GM10248 (cell line): Measurements from ENCODE around the gene WDR75.

Source experiments
- CTCF ChIA-PET: fragments of 300-600 bp; sonication (Branson Sonifier 250); formaldehyde crosslinking; extraction: SDS; loops from one replicate; lab custom pipeline; 2021; ENCODE audit warnings: antibody characterized with exemption; lab: Yijun Ruan, JAX
- POLR2A ChIA-PET: fragments of 350-650 bp; sonication (Branson Sonifier 250); formaldehyde crosslinking; extraction: SDS; loops from one replicate; lab custom pipeline; 2020; ENCODE audit warnings: antibody characterized with exemption; lab: Yijun Ruan, JAX
- DNase-seq: peaks from one replicate; pipeline ENCODE4 v3.0.0; 2012; ENCODE audit errors: extremely low spot score
- TF ChIP-seq, protein P1 (sequence below): IDR thresholded peaks from 2 replicates; pipeline ENCODE4 v1.5.1; 2012; ENCODE audit warnings: mild to moderate bottlenecking, low read depth; ENCODE audit errors: extremely low read depth, missing control alignments, control extremely low read depth

The WDR75 gene

DNA sequence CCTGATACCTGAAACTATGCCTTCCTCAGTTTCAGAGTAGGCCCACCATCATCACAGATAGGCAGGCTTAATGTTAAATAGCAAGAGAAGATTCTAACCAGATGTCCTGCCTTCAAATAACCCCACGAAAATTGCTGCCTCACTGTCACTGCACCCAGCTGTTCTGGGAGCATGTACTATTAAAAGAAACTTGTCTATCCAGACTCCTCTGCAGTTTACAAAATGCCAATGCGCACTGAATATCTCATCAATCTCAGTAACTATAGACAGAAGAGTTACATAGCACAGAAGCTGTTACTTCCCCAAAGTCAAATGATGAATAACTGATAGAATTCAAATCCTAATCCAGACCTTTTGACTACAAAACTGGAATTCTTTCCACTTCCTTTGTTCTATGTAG, 43.9 kb downstream of the WDR75 start:
- CTCF ChIA-PET: interaction anchor here (1.7 kb wide), 1 partner anchor 342 kb away, joined by 3 read pairs; no protein-coding TSS in a partner anchor
- TF ChIP-seq, protein P1, sequence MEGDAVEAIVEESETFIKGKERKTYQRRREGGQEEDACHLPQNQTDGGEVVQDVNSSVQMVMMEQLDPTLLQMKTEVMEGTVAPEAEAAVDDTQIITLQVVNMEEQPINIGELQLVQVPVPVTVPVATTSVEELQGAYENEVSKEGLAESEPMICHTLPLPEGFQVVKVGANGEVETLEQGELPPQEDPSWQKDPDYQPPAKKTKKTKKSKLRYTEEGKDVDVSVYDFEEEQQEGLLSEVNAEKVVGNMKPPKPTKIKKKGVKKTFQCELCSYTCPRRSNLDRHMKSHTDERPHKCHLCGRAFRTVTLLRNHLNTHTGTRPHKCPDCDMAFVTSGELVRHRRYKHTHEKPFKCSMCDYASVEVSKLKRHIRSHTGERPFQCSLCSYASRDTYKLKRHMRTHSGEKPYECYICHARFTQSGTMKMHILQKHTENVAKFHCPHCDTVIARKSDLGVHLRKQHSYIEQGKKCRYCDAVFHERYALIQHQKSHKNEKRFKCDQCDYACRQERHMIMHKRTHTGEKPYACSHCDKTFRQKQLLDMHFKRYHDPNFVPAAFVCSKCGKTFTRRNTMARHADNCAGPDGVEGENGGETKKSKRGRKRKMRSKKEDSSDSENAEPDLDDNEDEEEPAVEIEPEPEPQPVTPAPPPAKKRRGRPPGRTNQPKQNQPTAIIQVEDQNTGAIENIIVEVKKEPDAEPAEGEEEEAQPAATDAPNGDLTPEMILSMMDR: no peak
- no peak for DNase-seq
- POLR2A ChIA-PET: no interaction called here

DNA sequence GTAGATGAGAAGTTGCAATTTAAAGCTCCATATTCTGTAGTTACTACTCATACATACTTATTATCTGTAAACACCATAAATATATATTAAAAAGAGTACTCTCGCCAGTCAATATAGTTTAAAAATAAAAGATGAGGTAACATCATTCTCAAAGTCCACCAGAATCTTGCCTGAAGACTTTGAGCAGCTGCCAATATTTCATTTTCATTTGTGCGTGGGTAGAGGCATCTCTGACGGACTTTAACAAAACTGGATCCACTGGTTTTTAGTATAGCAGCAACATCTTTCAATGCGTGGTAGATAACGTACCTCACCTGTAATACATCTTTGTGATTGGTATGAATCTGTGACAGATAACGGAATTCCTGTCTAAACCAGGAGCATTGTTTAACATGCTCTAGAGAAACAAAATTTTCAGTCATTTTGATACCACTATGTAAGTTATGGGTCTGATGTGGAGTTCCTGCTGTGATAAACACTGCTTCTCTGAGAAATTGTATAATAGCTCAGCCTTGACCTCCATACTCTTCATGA, 45.0 kb downstream of the WDR75 start:
- CTCF ChIA-PET: interaction anchor here (0.9 to 1.7 kb wide), 2 partner anchors 26 to 344 kb away, joined by 3 to 4 read pairs; no protein-coding TSS in a partner anchor
- TF ChIP-seq, protein P1: no peak
- POLR2A ChIA-PET: no interaction called here
- no peak for DNase-seq

DNA sequence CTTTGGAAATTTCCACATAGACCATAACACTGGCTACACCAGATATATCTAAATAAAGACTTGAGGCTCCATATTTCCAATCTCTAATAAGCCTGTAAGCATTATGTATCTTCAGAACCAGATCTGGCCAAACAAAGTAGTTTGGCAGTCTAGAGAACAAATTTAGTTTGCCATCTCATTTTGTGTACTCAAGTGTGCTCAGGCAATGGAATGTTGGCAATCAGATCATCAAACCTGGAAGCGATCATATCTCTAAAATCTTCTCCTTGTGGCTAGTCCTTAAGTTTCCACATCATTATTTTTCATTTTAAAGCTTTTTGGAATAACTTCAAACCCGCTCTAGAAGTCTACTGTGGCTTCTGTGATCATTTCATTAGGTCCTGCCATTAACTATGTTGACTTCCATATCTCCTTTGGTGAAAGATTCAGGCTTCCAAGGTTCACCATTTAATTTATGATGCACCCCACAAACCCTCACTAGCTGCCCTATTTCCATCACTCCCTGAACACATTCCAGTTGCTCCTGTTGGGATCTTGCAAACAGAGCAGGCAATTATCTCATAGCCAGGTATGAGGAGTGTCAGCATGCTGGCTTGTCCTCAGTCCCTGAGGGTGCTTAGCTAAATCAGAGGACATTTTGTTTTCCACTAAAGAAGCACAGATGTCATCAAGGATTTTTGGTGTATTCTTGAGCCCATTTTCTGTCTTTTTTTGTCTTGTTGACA, 46.2 kb downstream of the WDR75 start:
- ChIA-PET CTCF (no interaction called here), POLR2A (no interaction called here)
- DNase-seq: no peak
- TF ChIP-seq, protein P1: no peak

DNA sequence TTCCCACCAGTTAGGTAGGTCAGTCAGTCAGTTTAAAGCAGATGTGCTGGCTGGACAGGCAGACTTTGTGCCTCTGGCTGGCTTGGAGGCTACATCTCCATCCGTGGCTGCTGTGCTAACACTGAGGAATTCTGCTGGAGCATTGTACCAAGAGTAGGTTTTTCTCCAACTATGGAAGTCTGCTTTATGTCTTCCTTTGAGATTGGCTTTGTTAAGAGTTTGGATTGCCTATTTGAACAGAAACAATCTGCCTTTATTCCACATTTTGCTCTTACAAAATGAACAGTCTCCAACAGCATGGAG, 46.7 kb downstream of the WDR75 start:
- POLR2A ChIA-PET: no interaction called here
- TF ChIP-seq, protein P1: no peak
- CTCF ChIA-PET: no interaction called here
- DNase-seq: no peak

DNA sequence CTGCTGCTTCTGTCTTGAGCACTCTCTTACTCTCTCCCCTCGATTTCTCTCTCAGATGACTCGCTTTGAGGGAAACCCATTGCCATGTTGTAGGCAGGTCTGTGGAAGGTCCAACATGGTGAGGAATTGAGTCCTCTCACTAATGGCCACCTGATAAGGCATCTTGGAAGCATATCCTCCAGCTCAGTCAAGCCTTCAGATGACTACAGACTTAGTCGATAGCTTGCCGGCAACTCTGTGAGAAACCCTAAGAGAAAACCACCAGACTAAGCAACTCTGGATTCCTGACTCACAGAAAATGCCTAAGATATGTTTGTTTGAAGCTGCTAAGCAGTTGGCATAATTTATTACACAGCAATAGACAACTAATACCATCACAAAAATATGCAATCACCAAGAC, 51.2 kb downstream of the WDR75 start:
- POLR2A ChIA-PET: no interaction called here
- CTCF ChIA-PET: no interaction called here
- TF ChIP-seq, protein P1: no peak
- DNase-seq: no peak

DNA sequence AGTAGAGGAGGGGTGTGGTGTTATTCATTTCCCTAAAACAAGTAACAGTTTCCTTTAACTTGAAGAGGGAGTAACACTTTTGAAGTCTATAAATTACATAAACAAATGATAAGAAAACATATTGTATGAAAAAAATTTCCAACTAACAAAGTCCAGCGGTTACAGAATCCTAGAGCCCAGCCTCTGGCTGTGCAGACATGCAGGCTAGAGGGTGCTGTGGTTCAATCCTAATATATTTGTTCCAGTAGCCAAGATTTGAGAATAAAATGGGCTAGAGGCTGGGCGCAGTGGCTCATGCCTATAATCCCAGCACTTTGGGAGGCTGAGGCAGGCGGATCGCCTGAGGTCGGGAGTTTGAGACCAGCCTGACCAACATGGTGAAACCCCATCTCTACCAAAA, 56.9 kb downstream of the WDR75 start:
- TF ChIP-seq, protein P1: no peak
- no peak for DNase-seq
- ChIA-PET CTCF (no interaction called here), POLR2A (no interaction called here)

DNA sequence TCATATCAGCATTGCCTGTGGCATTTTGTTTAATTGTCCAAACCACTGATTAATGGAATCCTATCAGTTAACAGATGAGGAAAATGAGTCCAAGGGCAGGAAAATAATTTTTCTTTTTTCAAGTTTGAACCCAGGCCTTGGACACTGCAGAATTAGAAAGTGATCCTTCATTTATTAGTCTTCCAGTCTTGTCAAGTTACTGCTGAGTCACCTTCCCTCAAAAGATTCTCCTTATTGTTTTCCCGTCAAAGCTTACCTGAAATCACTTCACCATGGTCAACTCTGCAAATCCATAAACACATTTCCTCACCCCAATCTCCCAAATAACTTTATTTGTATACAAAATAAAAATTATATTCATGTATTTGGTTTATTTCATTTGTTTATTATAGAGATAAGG, 57.9 kb downstream of the WDR75 start:
- ChIA-PET POLR2A (no interaction called here), CTCF (no interaction called here)
- no peak for DNase-seq
- TF ChIP-seq, protein P1: no peak
